GM12872 (cell line): ENCODE results near the gene ZIC1.

ENCODE experiments used
- TF ChIP-seq, protein P1 (sequence below): IDR thresholded peaks from 3 replicates; pipeline ENCODE4 v1.5.1; 2011; ENCODE audit warnings: low read depth, mild to moderate bottlenecking, low read length, moderate library complexity; ENCODE audit not compliant: insufficient read depth

The ZIC1 gene

GRCh38 chr3:147367676-147368075, 41.5 kb upstream of the ZIC1 start:
- TF ChIP-seq, protein P1, sequence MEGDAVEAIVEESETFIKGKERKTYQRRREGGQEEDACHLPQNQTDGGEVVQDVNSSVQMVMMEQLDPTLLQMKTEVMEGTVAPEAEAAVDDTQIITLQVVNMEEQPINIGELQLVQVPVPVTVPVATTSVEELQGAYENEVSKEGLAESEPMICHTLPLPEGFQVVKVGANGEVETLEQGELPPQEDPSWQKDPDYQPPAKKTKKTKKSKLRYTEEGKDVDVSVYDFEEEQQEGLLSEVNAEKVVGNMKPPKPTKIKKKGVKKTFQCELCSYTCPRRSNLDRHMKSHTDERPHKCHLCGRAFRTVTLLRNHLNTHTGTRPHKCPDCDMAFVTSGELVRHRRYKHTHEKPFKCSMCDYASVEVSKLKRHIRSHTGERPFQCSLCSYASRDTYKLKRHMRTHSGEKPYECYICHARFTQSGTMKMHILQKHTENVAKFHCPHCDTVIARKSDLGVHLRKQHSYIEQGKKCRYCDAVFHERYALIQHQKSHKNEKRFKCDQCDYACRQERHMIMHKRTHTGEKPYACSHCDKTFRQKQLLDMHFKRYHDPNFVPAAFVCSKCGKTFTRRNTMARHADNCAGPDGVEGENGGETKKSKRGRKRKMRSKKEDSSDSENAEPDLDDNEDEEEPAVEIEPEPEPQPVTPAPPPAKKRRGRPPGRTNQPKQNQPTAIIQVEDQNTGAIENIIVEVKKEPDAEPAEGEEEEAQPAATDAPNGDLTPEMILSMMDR: no peak

- TF ChIP-seq, protein P1: no peak
Measured at GRCh38 chr3:147368151-147368550, 41.0 kb upstream of the ZIC1 start.

DNA sequence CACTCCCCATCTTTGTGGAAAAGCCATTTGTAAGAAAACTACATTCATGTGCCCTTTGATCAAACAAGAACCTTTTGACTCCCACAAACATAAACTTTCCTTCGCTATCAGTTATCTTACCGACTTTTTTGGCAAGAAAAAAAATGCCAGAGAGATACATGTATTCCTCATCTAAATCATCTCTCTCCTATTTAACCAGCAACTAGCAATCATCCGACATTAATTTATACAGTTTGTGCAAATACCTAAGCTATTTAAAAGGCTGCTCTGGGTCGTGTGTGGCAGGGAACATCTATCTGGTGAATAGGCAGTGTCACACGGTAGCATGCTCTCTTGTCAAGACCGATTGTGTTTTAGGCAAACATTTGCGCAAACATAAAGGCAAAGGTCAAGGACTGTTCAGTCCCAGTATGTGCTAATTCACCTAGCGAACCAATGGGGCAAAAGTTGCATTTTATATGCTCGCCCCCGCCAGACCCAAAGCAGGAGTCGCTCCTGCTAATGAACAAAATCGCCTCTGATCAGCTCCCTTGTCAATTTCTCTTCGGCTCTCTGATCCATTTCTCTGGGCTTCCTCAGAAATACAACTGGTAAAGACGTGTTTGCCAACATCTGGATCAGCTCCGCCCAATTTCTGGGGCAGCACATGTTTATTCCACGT, 40.5 kb upstream of the ZIC1 start:
- TF ChIP-seq, protein P1: no peak

DNA sequence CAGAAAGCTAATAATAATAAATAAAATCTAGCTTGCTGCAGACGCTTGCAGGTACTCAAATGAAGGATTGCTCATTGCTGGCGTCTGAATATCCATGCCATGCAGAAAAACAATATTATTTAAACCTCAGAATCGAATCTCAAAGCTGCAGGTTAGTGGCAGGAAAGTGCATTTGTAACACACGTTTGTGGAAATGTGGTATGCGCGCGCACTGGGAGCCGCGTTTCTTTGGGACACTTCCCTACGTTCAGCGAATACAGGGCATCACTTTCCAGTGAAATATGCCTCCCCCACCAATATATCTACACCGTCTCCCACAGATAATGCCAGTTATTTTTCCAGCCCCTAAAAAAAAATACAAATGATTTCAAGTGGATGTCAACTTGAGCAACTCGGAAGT, 39.9 kb upstream of the ZIC1 start:
- TF ChIP-seq, protein P1: no peak

DNA sequence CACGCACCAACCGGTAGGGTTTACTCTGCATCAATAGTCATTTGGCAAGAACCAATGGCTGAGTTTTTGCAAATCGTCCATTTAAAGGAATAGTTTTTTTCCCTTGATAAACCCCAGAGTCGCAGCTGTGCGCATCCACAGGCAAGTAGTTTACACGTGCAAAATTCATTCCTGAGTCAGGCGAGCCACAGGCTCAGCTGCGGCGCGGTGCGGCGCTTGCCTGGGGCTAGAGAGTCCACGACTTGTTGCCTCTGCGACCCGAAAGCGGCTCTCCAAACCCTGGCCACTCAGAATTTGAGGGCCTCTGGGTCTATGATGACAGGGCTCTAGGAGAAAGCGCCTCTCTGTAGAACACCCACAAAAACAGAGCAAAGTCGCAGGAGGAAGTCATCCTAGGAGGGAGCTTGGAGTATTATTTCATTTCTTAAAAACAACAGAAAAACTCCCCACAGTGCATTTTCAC, 39.5 kb upstream of the ZIC1 start:
- TF ChIP-seq, protein P1: no peak

- TF ChIP-seq, protein P1: no peak
Measured at GRCh38 chr3:147370349-147370748, 38.8 kb upstream of the ZIC1 start.

DNA sequence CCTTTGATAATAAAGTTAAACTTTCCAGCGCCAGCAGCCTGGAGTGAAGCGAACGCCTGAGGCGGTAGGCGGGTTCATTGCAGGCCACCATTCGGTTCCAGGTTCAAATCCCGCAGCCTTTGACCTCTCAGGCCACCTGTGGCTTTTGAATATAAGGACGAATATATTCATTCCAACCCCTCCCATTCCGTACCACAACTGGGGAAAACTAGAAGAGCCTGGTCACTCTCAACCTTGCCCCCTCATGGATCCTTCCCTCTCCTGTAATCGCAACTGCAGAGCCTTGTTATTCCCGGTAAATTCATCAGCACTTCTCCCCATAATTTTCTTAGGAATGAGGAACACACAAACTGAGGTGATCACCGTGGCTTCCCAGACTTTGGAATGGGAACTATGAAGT, 38.0 kb upstream of the ZIC1 start:
- TF ChIP-seq, protein P1: no peak
